Erythroblast (primary cell): ENCODE measurements around the gene DENND4A.

Experiments
- DNase-seq, 2 experiments: peaks; one replicate each; lab custom pipeline; 2025; lab: John Stamatoyannopoulos, UW
- GATA1 ChIP-seq: IDR thresholded peaks from 2 replicates; pipeline ENCODE4 v1.6.1; 2011; ENCODE audit warnings: low read depth, mild to moderate bottlenecking, control low read depth, low read length, moderate library complexity
- POLR2A ChIP-seq: IDR thresholded peaks from 2 replicates; pipeline ENCODE4 v1.6.1; 2011; ENCODE audit warnings: mild to moderate bottlenecking, low read length

The DENND4A gene

GRCh38 chr15:65766422-65767263 lies 25.4 kb downstream of the DENND4A start:
- DNase-seq: no peak
- TF ChIP-seq GATA1 (no peak), POLR2A (no peak)

- no peak for DNase-seq
- TF ChIP-seq POLR2A (no peak), GATA1 (no peak)
These were observed 27.0 kb downstream of the DENND4A start for GRCh38 chr15:65765106-65765505.

DNA sequence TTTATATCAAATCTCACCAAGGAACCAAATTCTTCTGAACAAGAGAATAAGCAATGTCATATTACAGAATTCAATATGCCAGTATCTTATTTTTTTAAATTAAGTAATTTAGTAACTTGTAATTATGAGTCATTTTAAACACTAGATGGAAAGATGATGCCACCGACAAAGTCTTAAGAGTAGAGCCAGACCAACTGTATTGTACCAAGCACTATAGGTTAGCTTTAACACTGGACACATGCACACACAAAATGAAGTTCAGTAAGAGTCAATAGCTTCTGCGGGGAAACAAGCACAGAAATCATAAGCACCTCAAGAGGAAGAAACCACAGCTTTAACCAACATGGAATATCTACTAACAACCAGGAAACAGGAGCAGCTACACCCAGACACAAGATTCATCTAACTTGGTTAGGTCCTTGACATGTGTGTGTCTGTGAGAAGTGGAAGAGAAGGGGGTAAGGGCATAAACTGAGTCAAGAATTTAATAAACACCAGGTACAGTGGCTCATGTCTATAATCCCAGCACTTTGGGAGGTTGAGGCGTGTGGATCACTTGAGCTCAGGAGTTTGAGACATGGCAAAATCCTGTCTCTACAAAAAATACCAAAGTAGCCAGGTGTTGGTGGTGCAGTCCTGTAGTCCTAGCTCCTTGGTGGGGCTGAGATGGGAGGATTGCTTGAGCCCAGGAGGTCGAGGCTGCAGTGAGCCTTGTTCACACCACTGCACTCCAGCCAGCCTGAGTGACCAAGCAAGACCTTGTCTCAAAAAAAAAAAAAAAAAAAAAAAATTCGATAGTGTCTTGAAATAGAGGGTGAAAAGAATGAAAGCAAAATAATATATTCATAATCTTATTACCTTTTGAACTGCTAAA lies 28.9 kb downstream of the DENND4A start:
- DNase-seq: peak; percentile 14 to 35
- TF ChIP-seq GATA1: no peak
- no peak for TF ChIP-seq POLR2A

GRCh38 chr15:65762399-65762798 lies 29.7 kb downstream of the DENND4A start:
- TF ChIP-seq GATA1: no peak
- no peak for TF ChIP-seq POLR2A

GRCh38 chr15:65761210-65761926 lies 30.7 kb downstream of the DENND4A start:
- no peak for DNase-seq
- TF ChIP-seq POLR2A: no peak
- no peak for TF ChIP-seq GATA1

More at GRCh38 chr15:65762399-65762798, 29.7 kb downstream of the DENND4A start:
- DNase-seq: no peak

DNA sequence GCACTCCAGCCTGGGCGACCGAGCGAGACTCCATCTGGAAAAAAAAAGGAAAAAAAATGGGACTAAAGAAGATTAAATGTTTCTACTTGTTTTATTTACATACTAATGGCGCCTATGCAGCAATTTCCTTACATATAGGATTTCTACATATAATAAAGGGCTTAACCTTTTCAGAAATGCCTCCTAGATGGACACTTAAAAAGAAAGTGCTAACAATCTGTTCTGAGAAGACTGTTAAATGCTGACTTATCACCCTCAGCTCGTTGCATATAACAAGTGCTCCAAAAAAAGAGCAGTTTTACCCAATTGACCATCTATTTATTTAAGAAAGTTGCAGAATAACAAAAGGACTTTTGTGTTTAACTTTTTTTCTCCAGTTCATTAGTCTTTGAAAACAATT lies 32.7 kb downstream of the DENND4A start:
- DNase-seq: no peak
- no peak for TF ChIP-seq POLR2A

- TF ChIP-seq GATA1: no peak
- no peak for TF ChIP-seq POLR2A
- DNase-seq: no peak
These were observed 33.9 kb downstream of the DENND4A start for GRCh38 chr15:65758242-65758641.

DNA sequence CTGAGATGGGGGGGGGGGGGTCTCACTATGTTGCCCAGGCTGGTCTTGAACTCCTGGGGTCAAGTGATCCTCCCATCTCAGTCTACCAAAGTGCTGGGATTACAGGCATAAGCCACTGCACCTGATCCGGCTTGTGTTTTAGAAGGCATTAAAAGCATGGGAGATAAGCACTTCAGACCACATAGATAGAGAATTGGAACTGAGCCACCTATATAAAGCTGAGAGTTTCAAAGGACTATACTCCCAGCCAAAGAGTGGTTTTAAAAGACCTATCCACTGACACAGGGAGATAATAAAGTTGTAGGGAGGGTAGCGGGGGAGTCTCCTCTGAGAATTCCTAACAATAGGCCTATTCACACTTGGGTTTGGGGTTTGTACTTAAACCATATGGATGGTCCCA lies 34.8 kb downstream of the DENND4A start:
- no peak for TF ChIP-seq GATA1
- no peak for TF ChIP-seq POLR2A
- peak; percentile 42 to 69 for DNase-seq

DNA sequence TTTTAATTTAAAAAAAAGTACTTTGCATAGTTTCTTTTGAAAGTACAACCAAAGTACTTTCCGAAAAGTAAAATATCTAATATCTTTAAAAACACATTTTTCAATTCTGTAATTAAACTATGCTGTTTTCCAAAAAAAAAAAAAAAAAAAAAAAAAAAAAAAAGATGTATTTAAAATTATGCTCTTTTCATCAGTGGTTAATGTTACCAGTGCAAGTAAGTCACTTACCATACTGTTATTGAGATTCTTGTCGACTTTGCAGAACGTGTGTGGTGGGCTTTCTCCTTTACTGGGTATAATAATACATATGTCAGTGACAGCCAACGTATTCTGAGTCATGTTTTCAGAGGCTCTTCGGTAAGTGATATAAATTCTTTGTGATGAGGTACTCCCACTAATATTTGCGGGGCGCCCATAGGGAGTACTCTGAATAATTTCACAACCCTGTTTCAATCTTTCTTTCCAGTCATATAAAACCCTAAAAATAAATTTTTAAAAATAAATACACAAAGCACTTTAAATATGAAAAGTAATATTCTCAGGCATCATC lies 39.9 kb downstream of the DENND4A start:
- no peak for TF ChIP-seq POLR2A
- DNase-seq: no peak

- no peak for DNase-seq
- TF ChIP-seq GATA1 (no peak), POLR2A (no peak)
These were observed 40.7 kb downstream of the DENND4A start for GRCh38 chr15:65751431-65751830.

DNA sequence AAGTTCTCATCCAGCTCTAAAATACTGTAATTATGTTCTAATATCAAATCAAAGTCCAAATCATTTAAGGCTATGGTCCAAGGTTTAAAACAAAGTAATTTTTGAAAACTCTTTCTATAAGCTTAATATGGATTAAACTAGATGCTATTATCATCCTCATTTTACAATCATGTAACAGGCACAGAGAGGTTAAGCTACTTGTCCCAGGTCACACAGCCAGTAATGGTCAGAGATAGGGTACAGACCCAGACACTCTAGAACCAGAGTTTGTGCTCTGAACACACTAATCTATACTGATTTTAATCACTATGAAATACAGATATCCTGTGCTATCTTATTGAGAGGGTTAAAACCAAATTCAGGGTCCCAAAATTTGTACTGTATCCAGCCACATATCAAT lies 44.8 kb downstream of the DENND4A start:
- TF ChIP-seq POLR2A (no peak), GATA1 (no peak)
- DNase-seq: no peak

DNA sequence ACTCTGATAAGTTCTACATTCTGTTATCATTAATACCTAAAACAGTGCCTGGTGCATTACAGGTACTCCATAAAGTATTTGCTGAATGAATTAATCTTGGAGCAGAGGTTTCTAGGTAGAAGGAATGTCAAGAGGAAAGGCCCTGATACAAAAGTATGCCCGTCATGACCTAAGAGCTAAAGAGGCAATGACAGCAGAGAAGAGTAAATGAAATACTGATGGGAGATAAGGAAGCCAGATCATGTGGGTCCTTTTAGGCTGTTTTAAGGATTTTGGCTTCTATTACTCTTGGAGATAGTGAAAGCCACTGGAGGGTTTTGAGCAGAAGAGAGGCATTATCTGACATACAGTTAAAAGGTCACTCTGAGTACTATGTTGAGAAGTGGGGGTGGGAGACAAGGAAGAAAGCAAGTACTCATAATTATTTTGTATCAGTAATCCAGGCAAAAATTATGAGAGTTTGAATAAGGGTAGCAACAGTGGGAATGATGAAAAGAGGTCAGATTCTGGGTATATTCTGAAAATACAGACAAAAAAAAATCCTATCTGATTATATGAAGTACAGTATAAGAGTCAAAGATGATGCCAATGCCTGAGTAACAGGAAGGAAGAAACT lies 48.3 kb downstream of the DENND4A start:
- DNase-seq: peak; percentile 44 to 50
- TF ChIP-seq GATA1 (no peak), POLR2A (no peak)

GRCh38 chr15:65740148-65740547 lies 51.9 kb downstream of the DENND4A start:
- no peak for DNase-seq
- TF ChIP-seq POLR2A (no peak), GATA1 (no peak)
